ENCODE data around the gene CA4.
A peak's percentile ranks its signal among the peaks of the same experiment; 100 is the strongest.
"Not testable (repeated sequence)": the region's sequence is repeated elsewhere in the genome, so short reads cannot be mapped to it uniquely, and the experiment has no call there.

The CA4 gene

GRCh38 chr17:60149691-60150582 is at the start of gene CA4:
Gene CA4, plus strand, starts transcription at chr17:60149973. Its CDS starts 62 bp downstream, at chr17:60150035.
- DNase-seq: no peak

DNA sequence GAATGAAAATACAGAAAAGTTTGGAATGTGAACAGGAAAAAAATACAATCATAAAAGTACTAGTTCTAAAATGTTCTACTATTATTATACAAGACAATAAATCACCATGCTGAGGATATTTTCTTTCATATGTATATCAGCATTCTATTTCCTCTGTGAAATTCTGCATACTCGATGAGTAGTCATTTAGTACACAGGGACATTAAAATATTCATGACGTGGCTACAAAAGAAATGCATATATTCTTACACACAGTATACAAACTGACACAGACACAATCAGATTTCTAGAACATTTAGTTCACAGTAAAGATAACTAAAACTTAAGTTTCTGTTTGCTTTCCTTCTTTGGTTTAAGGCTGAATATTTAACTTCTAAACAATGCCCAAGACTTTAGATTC is 49.2 kb upstream of the CA4 start:
- not testable (repeated sequence) for DNase-seq

DNA sequence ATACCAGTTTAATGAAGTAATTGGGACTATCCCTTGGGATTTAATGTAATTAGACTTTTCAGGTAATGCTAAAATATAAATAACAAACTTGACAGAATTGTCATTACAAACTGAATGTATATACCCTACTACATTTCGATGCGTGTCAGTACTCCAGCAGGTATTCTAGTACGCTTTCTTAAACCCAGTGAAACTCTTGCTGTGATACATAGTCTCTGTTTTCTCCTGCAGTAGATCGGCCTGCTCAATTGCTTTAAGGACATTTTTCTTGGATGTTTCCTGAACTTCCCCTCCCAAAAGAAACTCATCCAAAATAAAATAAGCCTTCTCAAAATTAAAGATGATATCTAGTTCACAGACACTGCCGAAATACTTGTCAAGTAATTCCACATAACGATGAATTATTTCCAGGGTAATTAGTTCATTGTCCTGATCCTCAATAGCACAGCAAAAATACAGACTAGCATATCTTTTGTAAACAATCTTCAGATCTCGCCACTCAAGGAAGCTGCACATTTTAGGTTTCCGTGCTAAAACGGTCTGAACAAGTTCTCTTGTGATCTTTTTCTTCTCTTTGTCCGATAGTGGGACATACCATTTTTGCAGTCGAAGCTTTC is 47.6 kb upstream of the CA4 start:
- not testable (repeated sequence) for DNase-seq

GRCh38 chr17:60102632-60103096 is 47.1 kb upstream of the CA4 start:
- peak; percentile 70 for DNase-seq

GRCh38 chr17:60103957-60104356 is 45.8 kb upstream of the CA4 start:
- no peak for DNase-seq

DNA sequence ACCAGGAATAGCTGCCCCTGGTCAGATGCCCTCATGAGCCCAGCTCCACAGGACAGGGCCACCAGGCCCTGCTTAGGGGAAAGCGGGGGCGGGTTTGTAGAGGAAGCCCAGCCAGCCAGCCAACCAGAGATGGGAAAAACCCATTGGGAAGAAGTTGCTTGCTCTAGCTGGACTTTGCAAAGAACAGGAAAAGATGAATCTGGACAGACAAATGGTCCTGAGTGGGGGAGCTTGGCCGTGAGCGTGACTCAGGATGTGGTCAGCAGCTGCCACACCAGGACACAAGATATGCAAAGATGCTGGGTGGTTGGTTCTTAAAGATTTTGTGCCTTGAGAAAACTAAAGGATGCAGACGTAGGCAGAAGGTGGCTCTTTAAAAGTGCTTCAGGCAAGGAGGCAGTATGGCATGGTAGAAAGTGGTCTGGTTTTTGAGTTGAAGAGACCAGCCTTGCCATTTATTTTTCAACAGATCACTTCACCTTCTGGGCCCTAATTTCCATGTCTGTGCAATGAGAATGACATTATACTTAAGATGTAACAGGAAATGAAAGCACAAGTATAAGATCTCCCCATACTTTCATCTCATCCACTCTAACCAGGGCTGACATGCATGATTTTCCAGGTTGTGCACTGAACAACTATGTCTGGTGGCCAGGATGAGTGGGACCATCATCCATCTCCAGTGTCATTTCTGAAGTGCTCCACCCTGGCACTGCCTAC is 43.3 kb upstream of the CA4 start:
- no peak for DNase-seq

GRCh38 chr17:60107526-60108257 is 42.1 kb upstream of the CA4 start:
- DNase-seq: no peak

DNA sequence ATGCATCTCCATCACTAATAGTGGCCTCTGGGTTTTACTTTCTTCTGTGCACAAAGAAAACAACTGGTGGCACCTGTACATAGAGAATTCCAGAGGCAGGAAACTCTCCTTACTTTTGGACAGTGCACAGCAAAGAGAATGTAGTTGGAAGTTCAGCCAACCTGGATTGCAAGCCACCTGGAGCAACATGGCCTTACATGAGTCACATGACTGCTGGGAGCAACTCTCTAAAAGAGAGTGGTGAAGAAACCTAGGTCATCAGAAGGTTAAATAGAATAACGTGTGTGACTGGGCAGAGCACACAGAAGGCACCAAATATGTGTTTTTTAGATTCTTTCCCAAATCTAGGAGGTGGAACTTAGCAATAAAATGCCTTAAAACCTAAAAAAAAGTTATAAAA is 41.5 kb upstream of the CA4 start:
- not testable (repeated sequence) for DNase-seq

- DNase-seq: no peak
These were observed 41.1 kb upstream of the CA4 start for GRCh38 chr17:60108712-60109111.

DNA sequence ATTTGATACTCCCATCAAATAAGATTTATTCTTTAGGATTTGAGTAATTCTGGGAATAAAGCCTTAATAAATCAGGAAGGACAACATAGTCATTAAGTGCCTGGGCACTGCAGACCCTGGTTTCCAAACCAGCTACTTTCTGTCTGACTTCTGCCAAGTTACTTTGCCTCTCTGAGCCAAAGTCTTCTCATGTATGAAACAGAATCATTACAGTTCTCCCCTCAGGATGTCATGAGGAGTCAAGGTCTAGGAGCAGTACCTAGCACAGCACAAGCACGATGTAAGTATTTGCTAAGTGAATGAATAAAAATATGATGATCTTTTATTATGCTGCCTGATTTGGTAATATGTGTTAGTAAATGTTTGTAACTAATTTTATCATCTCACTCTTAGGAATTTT is 40.6 kb upstream of the CA4 start:
- DNase-seq: no peak

GRCh38 chr17:60110586-60110985 is 39.2 kb upstream of the CA4 start:
- DNase-seq: no peak

GRCh38 chr17:60111661-60112060 is 38.1 kb upstream of the CA4 start:
- not testable (repeated sequence) for DNase-seq

- DNase-seq: not testable (repeated sequence)
These were observed 34.4 kb upstream of the CA4 start for GRCh38 chr17:60115364-60115763.

DNA sequence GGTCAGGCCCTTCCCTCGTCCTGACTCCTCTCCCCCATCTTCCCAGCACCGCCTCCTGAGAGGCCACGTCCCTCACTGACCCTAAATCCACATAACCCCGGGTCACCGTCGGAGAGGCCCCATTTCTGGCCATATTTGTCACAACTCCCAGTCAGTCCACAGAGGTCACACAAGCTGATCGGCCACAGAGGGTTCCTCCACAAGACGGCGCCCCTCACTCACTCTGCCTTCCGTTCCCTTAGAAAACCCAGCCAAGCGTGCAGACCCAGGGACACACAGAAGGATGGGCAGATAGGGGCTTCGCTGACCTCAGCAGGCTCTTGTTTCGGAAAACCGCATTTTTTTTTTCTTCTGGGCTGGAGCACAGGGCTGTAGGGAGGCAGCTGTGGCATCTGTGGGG is 33.6 kb upstream of the CA4 start:
- DNase-seq: not testable (repeated sequence)

DNA sequence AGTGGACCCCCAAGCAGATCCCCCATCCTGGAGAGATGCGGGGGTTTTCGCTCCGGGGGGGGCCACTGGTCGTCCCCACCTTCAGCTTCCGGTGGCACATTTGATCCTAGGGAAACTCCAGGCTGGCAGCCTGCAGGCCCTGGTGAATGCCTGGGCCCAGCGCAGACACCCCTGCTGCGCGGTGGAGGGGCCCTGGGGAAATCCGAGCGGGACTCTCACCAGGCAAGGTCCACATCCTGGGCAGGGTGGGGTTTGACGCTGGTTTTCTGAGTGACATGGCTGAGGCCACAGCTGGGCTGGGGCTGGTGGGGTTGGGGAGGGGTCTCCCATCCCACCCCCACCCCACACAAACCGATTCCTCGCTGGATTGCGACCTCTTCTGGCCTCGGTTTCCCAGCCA is 30.6 kb upstream of the CA4 start:
- not testable (repeated sequence) for DNase-seq

DNA sequence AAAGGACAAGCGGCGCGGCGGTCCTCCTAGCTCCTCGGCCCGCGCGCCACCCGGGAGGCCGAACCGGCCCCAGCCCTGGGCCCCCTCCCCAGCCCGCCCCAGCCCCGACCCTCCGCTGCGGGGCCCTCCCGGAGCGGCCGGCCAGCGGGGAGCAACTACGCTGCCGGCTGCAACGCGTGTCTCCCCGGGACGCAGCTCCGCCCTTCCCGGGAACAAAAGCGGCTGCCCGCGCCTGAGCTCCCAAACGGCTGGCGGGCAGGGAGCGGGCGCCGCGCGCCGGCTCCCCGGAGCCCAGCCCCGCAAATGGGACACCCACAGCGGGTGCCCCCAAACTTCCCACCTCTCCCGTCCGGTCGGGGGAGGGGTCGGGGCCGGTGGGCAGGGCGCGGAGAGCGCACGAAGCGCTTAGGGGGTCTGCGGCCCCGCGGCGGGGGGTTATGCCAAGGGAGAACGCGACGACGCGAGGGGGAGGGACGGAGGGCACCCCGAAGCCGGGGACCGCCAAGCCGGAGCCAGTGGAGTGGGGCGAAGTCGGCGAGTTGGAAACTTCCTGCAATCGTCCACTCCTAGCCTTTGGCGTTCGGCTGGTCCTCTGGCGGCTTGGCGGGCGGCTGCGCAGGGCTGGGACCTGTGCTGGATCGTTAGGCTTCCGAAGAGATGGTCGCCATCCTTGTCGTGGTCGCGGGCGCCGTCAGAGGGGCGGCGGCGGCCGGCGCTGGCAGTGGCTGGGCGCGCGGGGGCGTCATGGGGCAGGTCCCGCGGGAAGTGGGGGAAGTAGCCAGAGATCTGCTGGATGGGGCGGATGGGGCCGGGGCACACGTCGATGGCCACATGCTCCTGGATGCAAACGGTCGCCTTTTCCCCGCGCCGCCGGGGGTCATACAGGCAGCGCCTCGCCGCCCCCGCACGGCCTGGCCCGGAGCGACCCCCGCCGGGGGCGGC is 29.7 kb upstream of the CA4 start:
- not testable (repeated sequence) for DNase-seq

DNA sequence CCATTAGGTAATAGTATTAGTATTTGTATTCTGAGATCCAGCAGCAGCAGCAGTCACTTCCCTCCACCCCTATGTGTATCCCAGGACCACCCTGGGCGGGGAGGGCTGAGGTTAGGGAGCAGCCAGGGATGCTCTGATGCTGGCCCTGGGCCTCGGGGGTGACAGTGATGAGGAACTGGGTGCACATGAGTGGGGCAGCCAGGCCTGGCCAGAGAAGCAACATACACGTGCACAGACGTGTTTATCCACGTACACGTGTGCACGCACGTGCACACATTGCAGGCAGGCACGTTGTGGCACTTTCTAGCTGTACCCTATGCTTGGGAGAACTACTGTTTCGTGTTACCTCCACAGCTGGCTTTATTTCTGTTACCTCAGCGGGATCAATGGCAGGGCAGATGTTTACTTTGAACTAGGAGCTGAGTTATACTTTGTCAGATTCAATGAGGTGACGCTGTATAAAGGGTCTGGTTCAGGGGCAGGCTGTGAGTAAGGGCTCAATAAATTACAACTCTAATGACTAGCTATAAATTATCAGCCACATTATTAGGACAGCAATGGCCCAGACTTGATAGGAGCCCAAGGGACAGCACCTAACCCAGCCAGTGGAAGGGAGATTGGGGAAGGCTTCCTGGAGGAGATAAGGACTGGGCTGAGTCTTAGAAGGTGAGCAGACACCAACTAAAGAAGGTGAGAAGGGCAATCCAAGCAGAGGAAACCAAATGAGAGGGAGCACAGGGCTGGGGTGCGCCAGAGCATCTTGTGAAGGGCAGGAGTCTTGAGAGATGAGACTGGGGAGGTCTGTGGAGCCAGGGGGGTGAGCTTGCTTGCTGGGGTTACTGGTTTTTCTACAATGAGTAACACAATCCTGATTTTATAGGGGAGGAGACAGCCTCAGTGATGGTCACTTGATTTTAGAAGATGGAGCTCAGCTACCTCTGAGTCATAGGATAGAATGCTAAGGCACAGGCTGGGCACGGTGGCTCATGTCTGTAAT is 22.4 kb upstream of the CA4 start:
- peak; percentile 35 for DNase-seq

DNA sequence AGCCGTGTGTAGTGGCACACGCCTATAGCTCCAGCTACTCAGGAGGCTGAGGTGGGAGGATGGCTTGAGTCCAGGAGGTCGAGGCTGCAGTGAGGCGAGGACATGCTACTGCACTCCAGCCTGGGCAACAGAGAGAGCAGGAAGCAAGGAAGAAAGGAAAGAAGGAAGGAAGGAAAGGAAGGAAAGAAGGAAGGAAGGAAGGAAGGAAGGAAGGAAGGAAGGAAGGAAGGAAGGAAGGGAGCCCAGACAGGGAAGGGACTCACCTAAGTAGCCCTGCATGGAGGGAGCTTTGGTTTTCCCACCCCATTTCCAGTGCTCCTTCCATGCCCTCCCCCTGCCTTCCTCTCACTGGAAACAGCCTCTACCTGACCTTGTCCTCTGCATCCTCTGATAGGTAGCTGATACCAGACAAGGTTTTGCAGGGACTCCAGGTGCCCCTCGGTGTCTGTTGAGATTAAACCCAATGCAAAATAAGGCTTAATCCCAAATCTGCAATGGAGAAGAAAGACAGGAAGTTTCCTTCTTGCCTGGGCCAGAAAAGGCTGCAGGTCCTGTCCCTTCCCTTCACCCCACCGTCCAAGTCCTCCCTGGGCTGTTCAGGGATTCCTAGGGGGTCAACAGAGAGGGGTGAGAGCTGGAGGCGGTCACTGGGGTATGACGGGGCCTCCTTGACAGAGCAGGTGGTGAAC is 21.5 kb upstream of the CA4 start:
- peak; percentile 20 for DNase-seq

DNA sequence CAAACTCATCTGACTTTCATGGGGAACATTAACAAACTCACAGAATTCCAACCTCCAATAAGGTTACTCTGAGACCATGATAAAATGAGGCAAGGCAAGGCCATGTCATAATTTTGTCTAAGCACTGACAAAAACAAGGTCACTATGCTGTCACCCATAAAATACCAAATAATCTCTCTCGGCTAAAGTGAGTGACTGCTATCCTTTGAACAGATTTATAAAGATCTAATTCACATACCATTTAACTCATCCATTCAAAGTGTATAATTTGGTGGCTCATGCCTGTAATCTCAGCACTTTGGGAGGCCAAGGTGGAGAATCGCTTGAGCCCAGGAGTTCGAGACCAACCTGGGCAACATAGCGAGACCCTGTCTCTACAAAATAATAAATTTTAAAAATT is 20.6 kb upstream of the CA4 start:
- DNase-seq: no peak

DNA sequence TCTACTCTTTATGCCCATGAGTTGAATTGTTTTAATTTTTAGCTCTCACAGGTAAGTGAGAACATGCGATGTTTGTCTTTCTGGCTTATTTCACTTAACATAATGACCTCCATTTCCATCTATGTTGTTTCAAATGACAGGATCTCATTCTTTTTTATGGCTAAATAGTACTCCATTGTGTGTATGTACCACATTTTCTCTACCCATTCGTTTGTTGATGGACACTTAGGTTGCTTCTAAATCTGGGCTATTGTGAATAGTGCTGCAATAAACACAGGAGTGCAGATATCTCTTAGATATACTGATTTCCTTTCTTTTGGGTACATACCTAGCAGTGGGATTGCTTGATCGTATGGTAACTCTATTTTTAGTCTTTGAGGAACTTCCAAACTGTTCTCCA is 19.3 kb upstream of the CA4 start:
- DNase-seq: no peak
